GOT3 (cell line): Measurements from ENCODE around the gene ATXN7L3.

ENCODE experiments used
- DNase-seq: peaks from one replicate; lab custom pipeline; 2025; ENCODE audit warnings: mixed read lengths; lab: John Stamatoyannopoulos, UW

Gene ATXN7L3

DNA sequence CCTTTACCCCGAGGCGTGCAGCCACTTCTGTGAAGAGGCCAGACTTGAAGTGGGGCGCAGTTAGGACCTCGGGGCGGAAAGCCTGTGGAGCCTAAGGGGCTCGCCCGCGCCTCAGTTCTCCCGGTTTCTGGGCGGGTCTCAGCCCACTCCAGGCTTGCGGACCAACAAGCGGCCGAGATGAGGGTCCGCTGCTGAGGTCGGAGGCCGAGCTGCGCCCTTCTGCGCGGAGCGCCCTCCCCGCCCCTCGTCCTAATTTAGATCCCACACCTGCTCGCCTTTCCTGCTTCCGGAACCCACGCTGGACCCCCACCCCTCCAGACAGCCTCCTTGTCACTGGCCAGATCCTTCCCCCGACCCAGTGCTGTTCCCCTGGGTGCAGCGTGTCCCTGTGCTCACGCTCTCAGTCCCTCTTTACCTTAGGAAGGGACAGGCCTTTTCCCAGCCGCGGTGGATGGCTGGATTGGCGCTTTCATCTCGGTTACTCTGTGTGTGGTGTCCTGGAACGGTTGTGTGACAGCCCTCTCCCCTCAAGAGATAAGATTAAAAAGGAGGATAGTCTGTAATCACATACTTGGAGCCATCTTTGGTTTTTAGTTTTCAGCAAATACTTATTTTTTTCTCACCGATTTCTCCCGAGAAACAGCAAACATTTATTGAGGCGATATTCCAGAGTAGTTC is 933 bp upstream of the ATXN7L3 start:
- no peak for DNase-seq

DNA sequence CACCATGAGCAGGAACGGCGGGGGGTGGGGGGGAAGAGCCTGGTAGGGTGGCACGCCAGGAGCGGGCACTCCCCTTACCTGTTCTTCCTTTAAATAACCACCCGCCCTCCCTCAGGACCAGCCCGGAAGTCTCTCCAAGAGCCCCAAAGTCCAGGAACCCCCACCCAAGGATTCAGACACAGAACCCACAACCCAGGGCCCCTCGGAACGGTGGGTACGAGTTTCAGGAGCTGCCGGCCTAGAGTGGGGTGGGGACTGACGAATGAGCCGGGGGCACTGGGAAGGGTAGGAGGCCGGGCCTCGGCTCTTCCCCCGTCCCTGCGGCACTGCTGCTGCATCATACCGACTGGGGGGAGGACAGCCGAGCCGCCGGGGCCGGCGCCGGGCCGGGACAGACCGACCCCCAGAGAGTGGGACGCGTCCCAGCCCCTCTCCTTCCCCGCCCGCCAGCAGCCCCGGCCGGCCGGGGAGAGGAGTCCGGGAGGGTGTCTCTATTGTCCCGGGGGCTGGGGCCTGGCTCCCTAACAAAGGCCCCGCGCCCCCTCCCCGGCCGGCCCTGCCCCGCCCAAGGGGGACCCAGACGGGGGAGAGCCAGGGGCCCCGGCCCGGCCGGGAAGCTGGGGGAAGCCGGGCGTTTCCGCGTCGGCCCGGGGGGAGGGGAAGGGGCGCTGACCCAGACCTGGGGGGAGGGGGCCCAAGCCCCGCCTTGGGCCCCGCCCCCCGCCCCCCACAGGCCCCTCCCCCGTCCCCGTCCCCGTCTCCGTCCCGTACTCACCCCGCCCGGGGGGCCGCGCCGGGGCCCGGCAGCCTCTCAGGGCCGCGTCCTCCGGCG is 747 bp downstream of the ATXN7L3 start:
- DNase-seq = no peak

DNA sequence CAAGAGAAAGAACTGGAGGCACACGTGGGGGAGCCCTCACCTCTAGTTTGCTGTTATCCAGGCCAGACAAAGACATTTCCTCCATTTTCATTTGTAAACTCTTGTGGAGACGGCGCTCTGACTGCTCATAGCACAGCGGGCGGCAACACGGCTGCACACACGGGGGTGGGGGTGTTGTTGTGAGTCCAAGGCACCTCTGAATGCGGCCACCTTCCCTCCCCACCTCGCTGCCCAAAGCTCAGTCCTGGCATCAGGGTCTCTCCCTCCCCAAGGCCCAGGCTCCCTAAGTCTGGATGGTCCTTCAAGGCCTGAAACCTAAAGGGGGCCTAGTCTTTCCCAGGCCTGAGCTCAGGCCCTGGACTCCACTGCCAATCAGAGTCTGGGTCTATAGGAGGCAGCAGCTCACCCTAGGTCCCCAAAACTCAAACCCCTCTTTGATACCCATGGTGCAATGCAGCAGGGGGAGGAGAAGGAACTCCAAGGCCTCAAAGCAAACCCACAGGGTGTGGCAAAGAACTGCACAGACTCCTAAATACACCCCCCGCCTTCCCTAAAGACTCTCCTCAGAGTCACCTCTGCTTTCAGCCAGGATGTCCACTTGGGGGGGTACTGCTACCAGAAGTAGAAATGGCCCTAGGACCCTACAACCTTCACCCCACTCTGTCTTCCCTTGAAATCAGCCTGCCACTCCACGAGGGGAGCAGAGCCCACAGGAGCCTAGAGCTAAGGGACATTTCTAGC is 1.5 kb downstream of the ATXN7L3 start:
- no peak for DNase-seq

DNA sequence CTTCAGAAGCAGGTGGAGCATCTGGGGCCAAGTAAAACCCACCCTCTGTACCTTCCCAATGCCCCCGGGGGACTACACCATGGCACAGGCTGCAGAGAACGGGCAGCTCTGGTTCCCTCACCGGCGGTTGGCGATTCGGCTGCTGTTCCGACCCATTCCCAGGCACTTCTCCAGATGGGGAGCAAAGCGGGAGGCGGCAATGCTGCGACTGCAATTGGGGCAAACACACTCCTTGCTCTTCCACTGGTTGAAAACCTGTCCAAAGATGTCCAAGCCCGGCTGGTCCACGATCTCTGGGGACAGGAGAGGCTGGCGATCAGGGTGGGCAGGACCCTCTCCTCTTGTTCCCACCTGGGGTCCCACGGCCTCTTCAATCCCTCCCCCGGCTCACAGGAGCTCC is 2.6 kb downstream of the ATXN7L3 start:
- DNase-seq = no peak

DNA sequence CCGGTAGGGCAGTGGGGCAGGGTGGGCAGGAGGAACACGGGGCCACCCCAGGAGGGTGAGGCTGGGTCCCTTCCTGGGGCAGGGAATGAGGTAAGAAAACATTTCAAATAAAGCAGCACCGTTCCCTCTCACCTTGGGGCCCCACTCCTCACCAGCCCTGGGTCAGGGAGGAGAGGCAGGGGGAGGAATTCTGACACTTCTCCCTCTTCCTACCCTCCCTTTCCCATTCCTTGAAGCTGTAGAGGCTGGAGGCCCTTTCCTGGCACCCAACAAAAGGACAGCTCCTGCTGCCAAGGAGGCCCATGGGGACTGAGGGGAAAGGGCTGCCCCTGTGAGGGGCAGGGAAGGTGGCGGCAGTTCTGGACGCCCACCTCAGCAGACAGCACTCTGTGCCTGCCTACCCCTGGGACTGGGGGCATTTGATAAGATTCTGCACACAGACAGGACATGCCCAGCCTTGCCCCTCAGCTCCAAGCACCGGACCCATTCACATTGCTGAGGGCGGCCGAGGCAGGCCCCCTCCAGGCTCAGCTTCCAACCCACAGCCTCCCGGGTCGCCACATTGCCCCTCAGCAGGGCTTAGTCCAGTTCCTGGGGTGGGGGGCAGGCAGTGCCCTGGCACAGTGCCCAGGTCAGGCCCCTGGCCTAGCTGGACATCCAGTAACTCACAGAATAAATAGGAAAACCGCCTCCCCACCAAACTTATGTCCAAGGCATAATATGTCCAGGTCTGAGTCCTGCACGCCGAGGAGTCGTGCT is 6.2 kb downstream of the ATXN7L3 start:
- no peak for DNase-seq

DNA sequence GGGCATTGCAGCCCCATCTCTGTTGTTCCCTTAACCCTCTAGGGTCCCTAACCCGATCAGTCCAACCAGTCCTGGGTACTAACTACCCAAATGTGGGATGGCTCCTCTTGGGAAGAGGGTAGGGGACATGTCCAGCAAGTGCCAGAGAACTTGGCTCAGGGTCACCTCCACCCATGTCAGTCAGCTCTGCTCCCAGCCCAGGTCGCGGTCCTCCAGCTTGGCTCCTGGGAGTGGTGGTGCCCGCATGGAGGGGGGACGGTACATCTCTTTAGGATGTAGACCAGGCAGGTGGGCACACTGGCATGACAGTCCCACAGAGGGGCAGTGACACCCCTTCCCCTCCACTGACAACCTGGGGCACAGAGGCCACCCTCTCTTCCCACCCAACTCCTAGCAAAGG is 6.9 kb downstream of the ATXN7L3 start:
- no peak for DNase-seq

DNA sequence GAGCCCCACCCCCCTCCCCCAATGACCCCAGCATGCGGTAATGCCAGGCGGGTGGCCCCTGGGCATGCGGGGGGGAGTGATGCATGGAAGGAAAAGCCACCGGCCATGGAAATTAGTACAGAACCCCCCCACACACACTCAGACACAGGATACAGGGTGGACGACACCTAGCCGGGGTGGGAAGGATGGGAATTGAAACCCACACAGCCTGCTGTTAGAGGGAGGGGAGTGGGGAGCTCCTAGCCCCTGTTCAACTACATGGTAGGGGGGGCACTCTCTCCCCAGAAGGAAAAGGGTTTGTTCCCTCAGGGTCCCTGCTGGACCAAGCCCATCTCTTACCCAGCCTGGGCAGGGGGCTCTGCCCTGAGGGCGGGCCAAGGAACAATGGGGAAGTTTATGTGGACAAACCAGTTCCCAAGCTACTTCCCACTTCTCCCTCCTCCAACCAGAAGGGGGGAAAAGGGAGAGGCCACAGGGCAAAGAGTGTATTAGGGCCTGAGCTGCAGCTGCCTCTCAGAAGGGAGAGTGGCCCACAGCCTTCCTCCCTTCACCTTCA is 7.7 kb downstream of the ATXN7L3 start:
- DNase-seq = no peak

DNA sequence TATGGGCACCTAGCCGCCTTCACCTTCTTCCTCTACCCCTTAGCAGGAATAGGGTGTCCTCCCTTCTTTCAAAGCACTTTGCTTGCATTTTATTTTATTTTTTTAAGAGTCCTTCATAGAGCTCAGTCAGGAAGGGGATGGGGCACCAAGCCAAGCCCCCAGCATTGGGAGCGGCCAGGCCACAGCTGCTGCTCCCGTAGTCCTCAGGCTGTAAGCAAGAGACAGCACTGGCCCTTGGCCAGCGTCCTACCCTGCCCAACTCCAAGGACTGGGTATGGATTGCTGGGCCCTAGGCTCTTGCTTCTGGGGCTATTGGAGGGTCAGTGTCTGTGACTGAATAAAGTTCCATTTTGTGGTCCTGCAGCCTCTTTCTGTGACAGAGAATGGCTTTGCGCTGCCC is 8.3 kb downstream of the ATXN7L3 start:
- DNase-seq = no peak

DNA sequence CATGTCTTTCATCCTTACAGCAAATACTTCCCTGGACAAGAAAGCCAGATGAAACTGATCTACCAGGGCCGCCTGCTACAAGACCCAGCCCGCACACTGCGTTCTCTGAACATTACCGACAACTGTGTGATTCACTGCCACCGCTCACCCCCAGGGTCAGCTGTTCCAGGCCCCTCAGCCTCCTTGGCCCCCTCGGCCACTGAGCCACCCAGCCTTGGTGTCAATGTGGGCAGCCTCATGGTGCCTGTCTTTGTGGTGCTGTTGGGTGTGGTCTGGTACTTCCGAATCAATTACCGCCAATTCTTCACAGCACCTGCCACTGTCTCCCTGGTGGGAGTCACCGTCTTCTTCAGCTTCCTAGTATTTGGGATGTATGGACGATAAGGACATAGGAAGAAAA is 9.2 kb downstream of the ATXN7L3 start:
- DNase-seq = no peak

DNA sequence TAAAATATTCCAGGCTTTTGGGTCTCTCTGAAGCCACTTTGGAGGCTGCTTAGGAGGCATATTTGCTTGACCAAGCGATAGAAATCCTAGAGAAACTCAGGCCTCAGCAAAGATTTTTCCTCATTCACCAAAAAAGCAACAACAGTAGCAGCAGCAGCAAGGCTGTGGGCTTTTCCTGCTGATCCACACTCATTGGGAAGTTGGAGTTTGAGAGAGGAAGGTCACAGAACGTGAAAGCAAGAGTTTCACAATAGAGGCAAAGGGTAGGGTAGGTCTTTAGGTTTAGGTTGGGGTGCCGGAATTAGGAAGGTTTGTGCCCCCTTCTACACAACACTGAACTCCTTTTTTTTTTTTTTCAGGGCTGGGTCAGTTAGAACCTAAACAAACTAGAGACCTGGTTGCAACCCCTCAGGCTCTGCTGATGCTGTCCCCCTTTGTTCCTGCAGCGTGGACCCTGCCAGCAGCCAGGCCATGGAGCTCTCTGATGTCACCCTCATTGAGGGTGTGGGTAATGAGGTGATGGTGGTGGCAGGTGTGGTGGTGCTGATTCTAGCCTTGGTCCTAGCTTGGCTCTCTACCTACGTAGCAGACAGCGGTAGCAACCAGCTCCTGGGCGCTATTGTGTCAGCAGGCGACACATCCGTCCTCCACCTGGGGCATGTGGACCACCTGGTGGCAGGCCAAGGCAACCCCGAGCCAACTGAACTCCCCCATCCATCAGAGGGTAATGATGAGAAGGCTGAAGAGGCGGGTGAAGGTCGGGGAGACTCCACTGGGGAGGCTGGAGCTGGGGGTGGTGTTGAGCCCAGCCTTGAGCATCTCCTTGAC is 10.9 kb downstream of the ATXN7L3 start:
- DNase-seq = no peak

DNA sequence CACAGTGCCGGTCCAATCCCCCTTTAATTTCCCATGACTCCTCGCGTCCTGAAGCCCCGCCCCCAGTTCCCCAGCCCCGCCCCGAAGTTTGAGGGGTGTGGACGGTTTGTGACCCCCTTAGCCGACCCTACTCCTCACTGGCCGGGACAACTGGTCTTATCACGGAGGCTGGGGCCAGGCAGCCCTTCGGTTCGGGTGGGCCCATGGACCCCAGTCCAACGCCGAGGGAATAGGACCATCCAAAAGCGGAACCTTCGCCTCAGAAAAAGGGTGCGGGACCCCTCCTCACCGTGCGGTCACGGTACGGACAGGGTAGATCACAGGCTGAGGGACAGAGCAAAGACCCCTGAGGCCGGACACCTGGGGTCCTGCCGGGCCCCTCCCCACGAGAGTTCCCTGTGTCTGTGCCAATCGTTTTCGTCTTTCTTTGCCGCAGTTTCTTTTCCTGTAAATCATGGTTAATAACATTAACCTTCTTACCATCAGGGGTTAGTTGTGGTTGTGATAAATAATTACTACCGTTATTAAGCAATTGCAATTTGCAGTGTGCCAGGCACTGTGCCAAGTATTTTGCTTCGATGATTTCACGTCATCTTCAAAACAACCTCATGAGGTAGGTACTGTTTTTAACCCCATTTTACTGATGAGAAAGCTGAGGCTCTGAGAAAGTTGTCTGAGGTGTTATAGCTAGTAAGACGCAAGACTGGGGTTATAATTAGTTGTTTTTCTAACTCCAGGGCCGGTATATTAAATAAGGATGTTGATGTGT is 12.4 kb downstream of the ATXN7L3 start:
- DNase-seq = no peak

DNA sequence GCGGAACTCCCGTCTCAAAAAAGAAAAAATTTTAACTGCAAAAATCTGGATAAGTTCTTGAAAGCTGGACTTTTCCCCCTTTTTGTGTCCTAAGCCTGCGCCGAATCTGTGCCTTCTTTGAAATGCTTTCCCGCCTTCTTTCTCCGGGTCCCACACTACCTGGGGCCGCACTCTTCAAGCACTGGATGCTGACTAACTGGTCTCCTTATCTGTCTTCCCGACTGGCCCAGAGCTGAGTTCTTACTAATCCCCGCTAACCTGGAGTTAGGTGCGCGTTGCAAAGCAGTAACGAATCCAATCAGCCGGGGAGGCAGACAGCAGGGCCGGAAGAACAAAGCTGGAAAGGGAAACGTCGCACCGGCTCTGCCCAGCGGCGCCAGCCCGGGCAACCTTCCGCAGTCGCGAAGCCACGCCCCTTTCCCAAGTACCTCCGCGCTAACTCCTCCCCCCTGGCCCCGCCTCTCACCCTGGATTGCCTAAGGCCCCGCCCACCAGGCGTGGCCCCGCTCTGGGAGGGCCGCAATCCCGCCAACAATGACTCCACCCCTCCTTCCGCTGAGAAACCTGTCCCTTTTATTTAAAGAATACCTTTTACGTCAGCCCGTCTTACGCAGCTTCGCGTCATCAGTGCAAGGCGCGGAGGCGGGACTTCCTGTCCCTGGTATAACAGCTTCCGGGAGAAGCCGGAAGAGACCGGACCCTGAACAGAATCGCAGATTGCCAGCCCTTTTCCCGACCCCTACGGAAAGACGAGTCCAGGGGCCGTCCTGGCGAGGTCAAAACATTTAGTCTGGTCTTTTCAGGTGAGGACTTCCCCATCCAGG is 13.2 kb downstream of the ATXN7L3 start, which contains the start of gene TMUB2:
Gene TMUB2, plus strand, starts transcription at position 666 of the 824 bp plus-strand sequence. CDS start 737 bp downstream, outside the sequence.
- DNase-seq = peak; percentile 97

DNA sequence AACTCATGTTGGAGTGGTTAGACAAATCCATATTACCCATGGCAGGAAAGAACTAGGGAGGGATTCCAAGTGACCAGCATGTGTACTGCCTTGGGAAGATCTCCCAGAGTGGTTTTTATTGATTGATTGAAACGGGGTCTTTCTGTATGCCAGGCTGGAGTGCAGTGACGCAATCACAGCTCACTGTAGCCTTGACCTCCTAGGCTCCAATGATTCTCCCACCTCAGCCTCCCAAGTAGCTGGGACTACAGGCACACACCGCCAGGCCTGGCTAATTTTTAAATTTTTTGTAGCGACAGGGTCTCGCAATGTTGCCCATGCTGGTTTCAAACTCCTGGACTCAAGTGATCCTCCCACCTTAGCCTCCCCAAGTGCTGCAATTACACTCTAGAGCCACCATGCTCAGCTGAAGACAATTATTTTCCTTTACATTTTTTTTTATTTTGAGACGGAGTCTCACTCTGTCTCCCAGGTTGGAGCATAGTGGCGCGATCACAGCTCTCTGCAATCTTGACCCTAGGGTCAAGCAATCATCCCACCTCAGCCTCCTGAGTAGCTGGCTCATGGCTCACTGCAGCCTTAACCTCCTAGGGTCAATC is 15.4 kb downstream of the ATXN7L3 start:
- no peak for DNase-seq

DNA sequence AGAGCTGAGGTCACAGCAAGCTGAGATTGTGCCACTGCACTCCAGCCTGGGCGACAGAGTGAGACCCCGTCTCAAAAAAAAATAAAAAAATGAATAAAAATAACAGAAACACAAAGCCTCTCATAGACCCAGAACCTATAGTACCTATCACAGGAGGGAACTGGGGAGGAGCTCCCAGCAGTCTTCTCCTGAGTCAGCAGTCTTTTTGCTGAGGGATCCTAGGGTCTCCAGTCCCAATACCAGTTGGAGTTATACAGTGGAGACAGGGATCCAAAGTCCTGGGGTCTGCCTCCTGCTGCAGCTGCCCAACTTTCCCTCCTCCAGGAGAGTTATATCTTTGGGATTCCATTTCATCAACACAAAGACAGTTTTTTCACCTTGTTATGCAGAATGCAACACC is 16.7 kb downstream of the ATXN7L3 start:
- no peak for DNase-seq

DNA sequence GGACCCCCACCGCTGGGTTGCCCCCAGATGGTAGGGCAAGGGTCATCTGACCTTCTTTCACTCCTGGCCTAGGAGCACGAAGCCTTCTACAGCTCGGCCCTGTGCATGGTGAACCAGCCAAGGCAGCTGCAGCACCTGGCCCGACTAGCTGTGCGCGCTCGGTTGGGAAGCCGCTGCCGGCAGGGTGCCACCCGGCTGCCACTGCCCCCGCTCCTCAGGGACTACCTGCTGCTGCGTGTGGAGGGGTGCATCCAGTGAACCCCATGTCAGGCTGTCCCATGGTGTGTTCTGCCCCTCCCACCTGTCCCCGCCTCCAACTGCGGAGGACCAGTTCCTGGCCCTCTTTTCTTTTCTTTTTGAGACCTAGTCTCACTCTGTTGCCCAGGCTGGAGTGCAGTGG is 21.6 kb downstream of the ATXN7L3 start:
- no peak for DNase-seq

DNA sequence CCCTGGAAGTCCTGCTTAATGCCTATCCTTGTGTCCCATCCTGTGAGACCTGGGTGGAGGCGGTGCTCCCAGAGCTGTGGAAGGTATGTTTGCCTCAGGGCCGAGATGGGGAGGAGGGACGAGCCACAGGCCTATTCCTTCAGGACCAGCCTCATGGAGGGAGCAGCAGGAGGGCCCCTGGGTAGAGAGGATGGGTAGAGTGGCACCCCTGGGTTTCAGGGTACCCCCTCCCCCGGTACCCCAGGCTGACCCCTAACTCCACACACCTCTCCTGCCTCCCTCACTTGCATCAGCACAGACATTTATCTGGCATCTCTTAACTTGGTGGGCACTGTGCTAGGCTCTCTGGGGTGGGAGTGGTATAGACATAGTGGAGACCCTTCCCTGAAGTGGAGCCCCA is 22.0 kb downstream of the ATXN7L3 start:
- no peak for DNase-seq

DNA sequence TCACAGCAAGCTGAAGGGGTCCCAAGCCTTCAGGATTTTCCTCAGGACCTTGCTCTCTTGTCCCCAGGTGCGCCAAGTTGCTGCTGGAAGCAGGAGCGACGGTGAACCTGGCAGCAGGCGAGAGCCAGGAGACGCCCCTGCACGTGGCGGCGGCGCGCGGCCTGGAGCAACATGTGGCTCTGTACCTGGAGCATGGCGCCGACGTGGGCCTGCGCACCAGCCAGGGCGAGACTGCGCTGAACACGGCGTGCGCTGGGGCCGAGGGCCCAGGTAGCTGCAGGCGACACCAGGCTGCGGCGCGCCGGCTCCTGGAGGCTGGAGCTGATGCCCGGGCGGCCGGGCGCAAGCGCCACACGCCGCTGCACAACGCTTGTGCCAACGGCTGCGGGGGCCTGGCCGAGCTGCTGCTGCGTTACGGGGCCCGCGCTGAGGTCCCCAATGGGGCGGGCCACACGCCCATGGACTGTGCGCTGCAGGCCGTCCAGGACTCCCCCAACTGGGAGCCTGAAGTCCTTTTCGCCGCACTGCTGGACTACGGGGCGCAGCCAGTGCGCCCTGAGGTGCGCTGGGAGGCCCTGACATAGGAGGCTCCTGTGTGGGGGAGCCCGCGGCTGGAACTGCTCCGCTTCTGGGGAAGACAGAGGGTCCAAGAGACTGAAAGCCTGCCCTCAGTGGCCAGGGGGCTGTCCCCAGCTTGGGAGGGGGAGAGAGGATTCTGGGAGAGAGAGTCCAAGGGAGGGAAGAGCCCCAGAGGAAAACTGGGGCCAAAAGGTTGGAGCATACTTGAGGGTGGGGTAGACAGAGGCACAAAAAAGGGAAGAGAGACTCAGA is 22.8 kb downstream of the ATXN7L3 start:
- no peak for DNase-seq

DNA sequence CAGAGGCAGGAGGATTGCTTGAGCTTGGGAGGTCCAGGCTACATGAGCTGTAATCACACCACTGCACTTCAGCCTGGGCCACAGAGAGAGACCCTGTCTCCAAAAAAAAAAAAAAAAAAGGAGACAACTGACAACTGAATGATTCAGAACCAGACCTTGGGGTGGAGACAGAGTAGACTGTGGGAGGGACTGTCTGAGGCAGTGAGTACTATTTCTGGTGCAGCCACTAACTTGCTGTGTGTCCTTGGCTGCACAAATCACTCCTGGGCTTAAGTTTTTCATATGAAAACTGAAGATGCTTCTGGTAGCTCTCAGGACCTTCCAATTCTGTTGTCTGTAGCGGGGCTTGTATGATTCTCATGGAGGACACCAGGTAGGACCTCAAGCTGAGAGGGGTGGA is 23.4 kb downstream of the ATXN7L3 start:
- no peak for DNase-seq
